Right lobe of liver (tissue), 6 donors: ENCODE results near the gene GLUD1. TPM values are rescaled to one million over a fixed set of nuclear protein-coding genes. Genes with fewer than 3 reads are reported as not detected.

ENCODE experiments used
- ATAC-seq, 4 donors: fragments of 200-7000 bp; cut with Tn5 transposase; one replicate each; pipeline ENCODE4 v1.9.1; 2020; ENCODE audit warnings: mild to moderate bottlenecking in 4 of 4, moderate library complexity in 4 of 4
- DNase-seq, 3 donors: peaks; one replicate each; pipeline ENCODE4 v3.0.0-alpha.2; 2020
- H3K27ac ChIP-seq, 3 donors: fragments of 200-600 bp; one replicate each; pipeline ENCODE4 v1.8.0; 2022
- H3K27me3 ChIP-seq, 2 donors: fragments of 200-600 bp; one replicate each; pipeline ENCODE4 v1.8.0; 2022
- H3K36me3 ChIP-seq, 4 donors: fragments of 200-600 bp; sonication (generic) in 1 of 4; one replicate each; pipeline versions ENCODE4 v1.5.1 to v1.8.0; 2017 to 2022; ENCODE audit warnings: control low read depth in 1 of 4
- H3K4me1 ChIP-seq, 4 donors: fragments of 200-600 bp; sonication (generic) in 1 of 4; one replicate each; pipeline versions ENCODE4 v1.5.1 to v1.8.0; 2017 to 2022; ENCODE audit warnings: control low read depth in 1 of 4
- H3K4me3 ChIP-seq, 3 donors: fragments of 200-600 bp; one replicate each; pipeline ENCODE4 v1.8.0; 2022
- H3K9me3 ChIP-seq, 4 donors: fragments of 200-600 bp; sonication (generic) in 1 of 4; one replicate each; pipeline versions ENCODE4 v1.5.1 to v1.8.0; 2017 to 2022; ENCODE audit warnings: control low read depth in 1 of 4
- POLR2A ChIP-seq: fragments of 450-650 bp; IDR thresholded peaks from one replicate; pipeline ENCODE4 v1.6.1; 2017; ENCODE audit warnings: antibody characterized with exemption, mild to moderate bottlenecking
- WGBS: methylation state at CpG from one replicate; pipeline ENCODE4 v1.1.6; 2018; ENCODE audit warnings: low coverage, low lambda C conversion rate; ENCODE audit not compliant: insufficient coverage; ENCODE audit errors: missing lambda C conversion rate; 5-methylcytosine and 5-hydroxymethylcytosine counted together
- intact Hi-C, 2 donors: fragments of 100-400 bp; cut with DNase I; formaldehyde crosslinking; loops; one replicate each; pipeline versions ENCODE4 v1.11.2 to v1.14.1; 2022
- total RNA-seq, 6 experiments: library from RNA; depleted of rRNA in 2 of 6; stranded (reverse); fragments of >200 nt in 2 of 6; fragmentation: NEBNext Ultra II Directional in 3 of 6; extraction: Animal tissue kit (Norgen Biotek cat#: 25700) in 3 of 6; gene quantifications; one replicate each; pipeline versions ENCODE4 v1.1.0 to v1.2.4, GENCODE V29; 2016 to 2023
- TF ChIP-seq, protein P1 (sequence below), 4 donors: fragments of 200-600 bp in 3 of 4; fragments of 450-650 bp in 1 of 4; IDR thresholded peaks; one replicate each; pipeline versions ENCODE4 v1.5.1 to v1.8.0; 2016 to 2022; ENCODE audit warnings: antibody characterized with exemption in 4 of 4, mild to moderate bottlenecking in 2 of 4
- donor health status: DM: no; HTN: yes; CAD: no.
- donor health status: DM: no; HTN: no; CAD: no.
- donor health status: DM: no; HTN: no; CAD: no.
- donor health status: DM: no; HTN: yes; CAD: no.
- donor health status: DM: no; HTN: yes; CAD: no.

The GLUD1 gene
- total RNA-seq, 6 experiments from 2014 or later, result 272 to 652 (median 433) TPM

DNA sequence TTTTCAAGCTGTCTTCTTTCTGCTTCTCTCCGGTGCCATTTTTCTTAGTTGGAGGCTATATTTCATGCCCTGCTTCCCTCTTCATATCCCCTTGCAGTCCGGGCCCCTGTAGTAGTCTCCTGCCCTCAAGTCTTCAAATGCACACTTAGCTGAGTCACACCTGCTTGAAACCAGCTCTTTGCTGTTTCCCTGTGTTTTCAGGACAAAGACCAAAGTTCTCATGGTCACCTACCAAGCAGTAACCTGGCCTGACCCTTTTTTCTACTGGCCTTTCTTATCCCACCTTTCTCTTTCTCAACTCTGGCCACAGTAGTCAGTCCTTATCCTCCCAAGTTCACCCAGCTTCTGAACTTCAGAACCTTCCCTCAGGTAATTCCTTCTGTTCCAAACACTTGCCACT is 28.5 kb downstream of the GLUD1 start:
- TF ChIP-seq, protein P1, sequence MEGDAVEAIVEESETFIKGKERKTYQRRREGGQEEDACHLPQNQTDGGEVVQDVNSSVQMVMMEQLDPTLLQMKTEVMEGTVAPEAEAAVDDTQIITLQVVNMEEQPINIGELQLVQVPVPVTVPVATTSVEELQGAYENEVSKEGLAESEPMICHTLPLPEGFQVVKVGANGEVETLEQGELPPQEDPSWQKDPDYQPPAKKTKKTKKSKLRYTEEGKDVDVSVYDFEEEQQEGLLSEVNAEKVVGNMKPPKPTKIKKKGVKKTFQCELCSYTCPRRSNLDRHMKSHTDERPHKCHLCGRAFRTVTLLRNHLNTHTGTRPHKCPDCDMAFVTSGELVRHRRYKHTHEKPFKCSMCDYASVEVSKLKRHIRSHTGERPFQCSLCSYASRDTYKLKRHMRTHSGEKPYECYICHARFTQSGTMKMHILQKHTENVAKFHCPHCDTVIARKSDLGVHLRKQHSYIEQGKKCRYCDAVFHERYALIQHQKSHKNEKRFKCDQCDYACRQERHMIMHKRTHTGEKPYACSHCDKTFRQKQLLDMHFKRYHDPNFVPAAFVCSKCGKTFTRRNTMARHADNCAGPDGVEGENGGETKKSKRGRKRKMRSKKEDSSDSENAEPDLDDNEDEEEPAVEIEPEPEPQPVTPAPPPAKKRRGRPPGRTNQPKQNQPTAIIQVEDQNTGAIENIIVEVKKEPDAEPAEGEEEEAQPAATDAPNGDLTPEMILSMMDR (IDR thresholded peaks at IDR 0.05), result no peak
- TF ChIP-seq POLR2A, result no peak
- Histone ChIP-seq H3K4me1 (peaks cover 0 to 44% (median 3%) of the 10 kb centered on the region in 4 donors), H3K4me3 (no peak overlapping the region), H3K27ac (peak overlapping the region in 2 of 3 donors; percentile 16 to 42), H3K9me3 (no peaks in the 10 kb centered on the region), H3K27me3 (no peaks in the 10 kb centered on the region), H3K36me3 (peaks cover 0 to 91% (median 35%) of the 10 kb centered on the region in 4 donors)
- WGBS, result 93% methylated on average over 2 of the region's 2 CpGs
- ATAC-seq, result peak; percentile 54 to 79 (median 76)
- no peak for DNase-seq
- intact Hi-C loops, result no loop called here

DNA sequence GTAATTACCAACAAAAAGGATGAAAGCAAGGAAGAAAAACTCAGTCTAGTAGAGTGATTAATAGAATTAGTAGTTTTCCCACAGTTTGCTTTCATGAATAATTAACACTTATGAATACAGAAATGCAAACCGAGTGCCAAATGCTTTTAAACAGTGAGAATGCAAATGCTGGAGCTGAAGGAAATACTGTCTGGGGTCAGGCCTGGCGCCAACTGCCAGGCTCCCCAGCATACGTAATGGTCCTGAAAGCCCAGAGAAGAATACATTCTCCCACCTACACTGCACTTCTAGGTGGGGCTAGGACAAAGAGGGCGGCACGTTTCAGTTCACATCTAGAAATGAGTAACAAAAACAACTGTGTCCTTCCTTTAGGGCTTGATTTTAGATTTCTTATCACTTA is 30.0 kb downstream of the GLUD1 start:
- no peaks in the 10 kb centered on the region for H3K9me3 ChIP-seq
- no peak for TF ChIP-seq POLR2A
- TF ChIP-seq, protein P1 (IDR thresholded peaks at IDR 0.05), result no peak
- peaks cover 0 to 57% (median 5%) of the 10 kb centered on the region in 4 donors for H3K4me1 ChIP-seq
- H3K4me3 ChIP-seq, result no peak overlapping the region
- WGBS, result 62% methylated on average over 5 of the region's 5 CpGs
- no peak for ATAC-seq
- peaks cover 0 to 91% (median 41%) of the 10 kb centered on the region in 4 donors for H3K36me3 ChIP-seq
- no peak for DNase-seq
- no peaks in the 10 kb centered on the region for H3K27me3 ChIP-seq
- no peak overlapping the region for H3K27ac ChIP-seq
- intact Hi-C loops, result no loop called here

DNA sequence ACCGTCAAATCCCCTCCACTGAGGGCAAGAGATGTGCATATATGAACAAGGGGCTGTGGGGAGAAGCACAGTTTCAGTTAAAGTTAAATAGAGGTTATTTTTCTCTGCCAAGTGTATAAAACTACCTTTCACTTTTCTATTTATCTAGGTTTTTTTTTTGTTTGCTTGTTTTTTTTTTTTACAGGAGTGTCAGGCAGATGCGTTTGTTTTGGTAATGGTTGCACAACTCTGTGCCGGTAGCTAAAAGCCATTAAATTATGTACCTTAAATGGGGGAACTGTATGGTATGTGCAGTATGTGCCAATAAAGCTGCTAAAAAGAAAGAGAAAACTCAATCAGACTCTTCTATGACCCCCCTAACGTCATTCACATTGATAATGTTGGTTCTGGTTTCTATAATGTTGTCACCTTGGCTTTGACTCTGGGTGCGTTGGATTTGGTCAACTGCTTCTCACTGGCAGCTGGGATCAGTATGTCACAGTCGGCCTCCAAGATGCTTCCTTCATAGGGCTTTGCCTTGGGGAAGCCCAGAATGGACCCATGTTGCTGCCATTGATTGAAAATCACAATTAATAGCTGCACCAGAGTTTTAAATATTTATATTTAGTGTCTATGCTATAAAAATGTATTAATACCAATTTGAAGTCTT is 34.2 kb downstream of the GLUD1 start:
- 34% methylated on average over 6 of the region's 6 CpGs for WGBS
- TF ChIP-seq, protein P1 (IDR thresholded peaks at IDR 0.05), result no peak
- no peak for TF ChIP-seq POLR2A
- no peaks in the 10 kb centered on the region for H3K9me3 ChIP-seq
- no peaks in the 10 kb centered on the region for H3K27me3 ChIP-seq
- peak; percentile 74 to 78 (median 76) for ATAC-seq
- peak overlapping the region in 2 of 3 donors; percentile 17 to 47 for H3K27ac ChIP-seq
- intact Hi-C loops, result no loop called here
- no peak for DNase-seq
- H3K4me1 ChIP-seq, result peaks cover 0 to 25% (median 2%) of the 10 kb centered on the region in 4 donors
- peaks cover 0 to 95% (median 51%) of the 10 kb centered on the region in 4 donors for H3K36me3 ChIP-seq
- no peak overlapping the region for H3K4me3 ChIP-seq

DNA sequence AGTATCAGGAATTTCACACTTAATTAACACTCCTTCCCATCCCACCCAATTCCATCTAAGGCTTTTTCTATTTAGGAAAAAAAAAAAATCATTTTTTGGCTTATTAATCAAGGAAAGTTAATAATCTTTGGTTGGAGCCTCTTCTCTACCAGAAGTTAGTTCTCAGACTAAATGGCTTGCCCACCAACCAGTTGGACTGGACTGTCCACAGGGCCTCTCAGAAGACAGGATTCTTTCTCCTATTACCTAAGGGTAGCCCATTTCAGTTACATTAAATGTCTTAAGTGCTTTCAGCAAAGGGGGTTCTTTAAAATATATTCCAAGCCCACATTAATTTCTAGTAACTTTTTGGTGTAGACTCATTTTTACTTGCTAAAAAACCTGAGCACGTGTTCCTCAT is 35.2 kb downstream of the GLUD1 start:
- Histone ChIP-seq H3K9me3 (no peaks in the 10 kb centered on the region), H3K27ac (peak overlapping the region in 1 of 3 donors; percentile 17), H3K4me1 (peaks cover 0 to 18% (median 2%) of the 10 kb centered on the region in 4 donors), H3K36me3 (peaks cover 0 to 97% (median 53%) of the 10 kb centered on the region in 4 donors), H3K27me3 (no peaks in the 10 kb centered on the region), H3K4me3 (no peak overlapping the region)
- WGBS, result 92% methylated on average over 1 of the region's 1 CpG
- DNase-seq, result no peak
- ATAC-seq, result no peak
- TF ChIP-seq, protein P1 (IDR thresholded peaks at IDR 0.05), result no peak
- TF ChIP-seq POLR2A, result no peak
- intact Hi-C loops, result no loop called here
